AG20443 (cell line): ENCODE measurements around the gene GPC5.

Experiments
- DNase-seq: peaks from one replicate; pipeline ENCODE4 v3.0.0; 2012; ENCODE audit warnings: low spot score, mixed read lengths

Gene GPC5

GRCh38 chr13:92164822-92165221, 766.4 kb downstream of the GPC5 start:
- DNase-seq: no peak

DNA sequence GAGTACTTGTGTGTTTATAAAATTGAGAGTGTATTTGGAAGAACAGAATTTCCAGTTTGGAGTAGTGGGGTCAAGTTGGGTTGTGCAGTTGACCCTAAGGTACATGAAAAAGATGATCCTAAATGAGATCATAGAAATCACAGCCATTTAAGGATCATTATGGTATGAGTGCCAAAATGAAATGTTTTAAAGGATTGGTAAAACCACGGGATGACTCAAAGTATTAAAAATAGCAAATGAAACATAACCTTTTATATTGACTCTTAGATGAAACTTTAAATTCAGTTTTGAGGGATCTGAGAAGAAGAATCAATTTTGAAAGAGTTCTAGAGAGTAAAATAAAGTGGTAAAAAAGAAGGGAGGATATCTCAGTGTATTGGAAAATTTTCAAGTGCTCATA, 773.8 kb downstream of the GPC5 start:
- DNase-seq: no peak

GRCh38 chr13:92173254-92173653, 774.8 kb downstream of the GPC5 start:
- DNase-seq: no peak

- DNase-seq: peak; percentile 30
Observed at GRCh38 chr13:92175330-92175729, 776.9 kb downstream of the GPC5 start.

DNA sequence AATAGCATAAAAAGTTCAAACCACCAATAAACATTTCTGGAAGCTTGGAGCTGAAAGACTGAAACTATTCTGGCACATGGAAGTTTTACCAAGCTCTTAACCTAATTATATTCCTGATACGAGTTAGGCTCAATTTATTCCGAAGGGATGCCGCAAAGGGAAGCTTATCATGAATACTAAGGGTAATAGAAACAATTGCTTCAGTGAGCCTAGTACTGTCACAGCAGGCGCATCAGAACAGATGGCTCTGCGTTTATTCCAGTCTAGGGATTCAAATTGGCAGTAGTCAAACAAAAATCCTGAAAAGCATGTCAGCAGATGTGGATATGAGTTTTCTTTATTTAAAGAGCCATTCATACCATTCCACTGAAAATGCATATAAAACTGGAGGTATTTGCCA, 779.5 kb downstream of the GPC5 start:
- DNase-seq: no peak

- DNase-seq: no peak
Observed at GRCh38 chr13:92179223-92179622, 780.8 kb downstream of the GPC5 start.

DNA sequence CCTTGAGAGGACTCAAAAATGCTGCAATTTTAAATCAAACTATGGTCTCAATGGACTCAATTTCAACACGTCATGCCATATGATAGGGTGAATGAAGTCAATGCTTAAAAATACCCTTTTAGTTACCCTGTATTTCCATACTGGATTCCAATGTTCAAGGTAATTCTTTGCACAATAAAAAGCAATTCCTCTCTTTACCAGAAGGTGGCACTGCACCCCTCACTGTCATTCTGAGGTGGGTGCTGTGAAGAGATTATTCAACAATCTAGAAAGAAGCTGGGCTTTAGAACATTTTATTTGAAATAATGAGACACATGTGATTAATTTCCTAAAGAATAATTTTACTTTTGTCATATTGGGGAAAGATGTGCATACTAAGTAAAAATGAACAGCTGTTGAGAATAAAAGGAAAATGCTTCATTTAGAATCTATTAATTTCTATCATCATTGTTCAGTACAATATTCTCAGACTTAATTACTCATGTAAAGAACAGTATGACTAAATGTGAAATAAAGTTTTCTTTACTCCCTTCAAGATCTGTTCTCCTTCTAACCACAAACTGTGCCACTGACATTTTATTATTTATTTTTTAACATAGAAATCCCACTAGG, 789.1 kb downstream of the GPC5 start:
- peak; percentile 52 for DNase-seq

- DNase-seq: no peak
Observed at GRCh38 chr13:92188574-92188973, 790.2 kb downstream of the GPC5 start.

GRCh38 chr13:92196591-92197256, 798.3 kb downstream of the GPC5 start:
- no peak for DNase-seq

- no peak for DNase-seq
Observed at GRCh38 chr13:92197669-92198068, 799.2 kb downstream of the GPC5 start.

- no peak for DNase-seq
Observed at GRCh38 chr13:92218615-92219014, 820.2 kb downstream of the GPC5 start.

DNA sequence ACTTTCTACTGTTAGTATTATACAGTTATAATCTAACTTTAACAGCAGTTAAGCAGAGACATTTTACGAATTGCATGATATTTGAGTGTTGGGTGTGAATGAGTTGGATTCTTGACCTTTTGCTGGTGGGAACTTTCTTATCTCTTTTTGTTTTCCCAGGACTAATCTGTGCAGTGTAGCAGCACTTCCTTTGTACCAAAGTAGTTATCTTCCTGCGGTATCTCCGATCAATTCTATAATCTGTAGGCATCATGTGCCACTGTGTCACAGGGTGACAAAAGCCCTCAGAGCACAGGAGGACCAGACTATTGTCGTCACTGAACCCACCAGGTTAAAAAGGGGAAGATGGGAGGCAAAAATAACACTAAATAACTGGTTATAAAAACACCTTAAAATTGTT, 823.5 kb downstream of the GPC5 start:
- DNase-seq: no peak

GRCh38 chr13:92224052-92224821, 825.8 kb downstream of the GPC5 start:
- DNase-seq: peak; percentile 42

DNA sequence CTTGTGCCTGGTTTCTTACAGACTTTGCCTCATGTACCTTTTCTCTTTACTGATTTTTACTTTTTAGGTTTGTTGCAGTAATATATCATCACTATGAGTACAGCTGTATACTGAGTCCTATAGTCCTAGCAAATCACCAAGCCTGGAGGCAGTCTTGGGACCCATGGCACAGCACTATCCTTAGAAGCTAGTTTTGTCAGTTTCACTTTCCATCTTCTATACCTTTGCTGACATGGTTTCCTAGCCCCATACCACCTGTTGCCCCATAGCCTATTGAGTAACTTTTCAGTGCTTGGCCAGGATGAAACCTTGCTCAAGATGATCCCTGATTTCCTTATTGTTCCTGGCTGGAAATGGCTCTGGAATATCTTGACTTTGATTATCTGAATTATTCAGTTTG, 826.4 kb downstream of the GPC5 start:
- no peak for DNase-seq

DNA sequence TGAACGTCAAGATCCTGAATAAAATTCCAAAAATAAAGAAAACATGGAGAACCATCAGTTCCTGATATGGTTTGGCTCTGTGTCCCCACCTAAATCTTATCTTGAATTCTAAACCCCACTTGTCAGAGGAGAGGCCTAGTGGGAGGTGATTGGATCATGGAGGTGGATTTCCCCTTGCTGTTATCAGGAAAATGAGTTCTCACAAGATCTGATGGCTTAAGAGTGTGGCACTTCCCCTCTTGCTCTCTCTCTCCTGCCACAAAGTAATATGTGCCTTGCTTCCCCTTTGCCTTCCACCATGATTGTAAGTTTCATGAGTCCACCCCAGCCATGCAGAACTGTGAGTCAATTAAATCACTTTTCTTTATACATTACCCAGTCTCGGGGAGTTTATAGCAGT, 827.4 kb downstream of the GPC5 start:
- no peak for DNase-seq

DNA sequence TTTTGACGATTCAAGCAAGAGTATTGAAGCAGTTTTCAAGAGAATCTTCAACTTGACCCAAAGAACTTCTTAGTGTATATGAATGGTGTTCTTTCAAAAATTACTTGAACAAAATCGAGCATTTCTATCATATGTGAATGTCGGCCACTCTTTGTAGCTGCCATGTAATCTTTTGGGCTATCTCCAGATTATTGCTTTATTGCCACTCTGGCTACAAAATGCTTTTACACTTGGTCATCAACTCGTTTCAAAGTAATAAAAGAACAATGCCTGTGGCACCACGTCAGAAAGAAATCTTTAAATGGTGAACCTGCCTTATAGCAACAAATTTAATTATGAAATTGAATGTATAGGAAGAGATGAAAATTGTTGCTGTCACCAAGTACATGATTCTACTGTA, 834.5 kb downstream of the GPC5 start:
- no peak for DNase-seq

DNA sequence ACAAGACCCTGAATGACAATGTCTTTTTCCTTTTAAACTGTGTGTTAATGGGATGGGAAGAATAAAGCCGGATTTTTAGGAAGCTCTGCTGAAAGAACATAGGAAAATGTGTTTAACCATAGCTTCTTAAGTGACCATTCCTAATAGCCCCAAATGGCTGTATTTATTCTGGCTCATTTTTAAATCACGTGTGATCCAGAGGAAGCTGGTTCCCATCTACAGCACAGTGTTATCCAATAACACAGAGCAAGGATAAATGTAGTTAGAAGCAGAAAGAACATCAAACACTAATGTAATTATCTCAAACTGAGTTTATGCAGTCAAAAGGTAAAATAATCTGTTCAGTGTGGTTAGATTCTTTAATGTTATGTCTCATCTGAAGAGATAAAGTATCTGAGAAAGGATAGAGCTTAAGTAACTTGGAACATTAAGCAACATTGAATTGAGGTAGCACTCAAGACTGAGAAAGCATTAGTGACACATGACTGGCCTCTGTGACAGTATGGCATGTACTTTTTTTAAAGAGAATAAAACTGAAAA, 853.3 kb downstream of the GPC5 start:
- no peak for DNase-seq

DNA sequence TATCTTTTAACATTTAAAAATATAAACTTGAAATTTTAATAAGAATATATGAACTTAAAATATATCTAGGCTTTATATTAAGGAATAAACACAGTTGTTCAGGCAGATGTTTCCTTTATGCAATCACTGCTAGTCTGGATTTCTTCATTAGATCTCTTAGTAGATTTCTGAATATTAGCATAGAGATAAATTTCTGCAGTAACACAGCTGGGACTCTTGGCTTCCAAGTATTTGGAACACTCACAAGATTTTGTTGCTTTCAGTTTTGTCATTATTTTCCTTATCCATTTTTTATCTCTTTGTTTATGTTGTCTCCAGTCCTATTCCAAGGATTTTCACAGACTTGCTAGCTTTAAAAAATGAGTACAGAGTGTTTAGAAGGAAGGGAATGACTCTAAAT, 857.1 kb downstream of the GPC5 start:
- DNase-seq: no peak

DNA sequence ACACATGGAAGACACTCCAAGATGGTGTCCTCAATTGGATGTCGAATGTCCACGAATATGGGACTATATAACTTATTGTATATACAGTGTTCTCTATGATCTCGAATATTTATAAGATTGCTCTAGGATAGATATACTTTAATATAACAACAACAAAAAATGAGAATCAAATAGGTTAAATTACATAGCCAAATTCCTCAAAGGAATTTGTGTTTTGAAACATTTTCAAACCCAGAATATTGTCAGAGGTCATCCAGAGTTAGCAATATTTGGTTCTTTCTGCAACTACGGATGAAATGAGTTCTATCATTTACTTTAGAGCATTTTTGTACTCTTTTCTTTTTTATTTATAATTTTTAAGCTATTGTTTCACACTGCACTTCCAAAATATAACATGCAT, 857.8 kb downstream of the GPC5 start:
- no peak for DNase-seq

- no peak for DNase-seq
Observed at GRCh38 chr13:92259046-92259445, 860.6 kb downstream of the GPC5 start.

- DNase-seq: no peak
Observed at GRCh38 chr13:92259523-92259922, 861.1 kb downstream of the GPC5 start.

- DNase-seq: no peak
Observed at GRCh38 chr13:92260363-92260762, 861.9 kb downstream of the GPC5 start.
